KMS-11 (cell line): ENCODE measurements around the gene PCIF1.

Experiments used
- H2AFZ ChIP-seq: fragments of 200-600 bp; sonication (generic); 2 replicates; pipeline ENCODE4 v1.6.1; 2016; ENCODE audit warnings: antibody characterized with exemption, mixed run types, low read depth
- H3K27ac ChIP-seq: fragments of 200-600 bp; sonication (generic); 2 replicates; pipeline ENCODE4 v1.6.1; 2016; ENCODE audit warnings: mild to moderate bottlenecking, mixed run types
- H3K27me3 ChIP-seq: fragments of 200-600 bp; sonication (generic); 2 replicates; pipeline ENCODE4 v1.6.1; 2017; ENCODE audit warnings: mild to moderate bottlenecking, low read depth, mixed run types, moderate library complexity; ENCODE audit not compliant: insufficient read depth
- H3K36me3 ChIP-seq: fragments of 200-600 bp; sonication (generic); 2 replicates; pipeline ENCODE4 v1.6.1; 2017; ENCODE audit warnings: mild to moderate bottlenecking, mixed run types; ENCODE audit not compliant: insufficient read depth
- H3K4me1 ChIP-seq: fragments of 200-600 bp; sonication (generic); 2 replicates; pipeline ENCODE4 v1.6.1; 2016; ENCODE audit warnings: mild to moderate bottlenecking, low read depth, mixed run types; ENCODE audit not compliant: poor library complexity, severe bottlenecking
- H3K4me2 ChIP-seq: fragments of 200-600 bp; sonication (generic); 2 replicates; pipeline ENCODE4 v1.7.0; 2016; ENCODE audit warnings: mild to moderate bottlenecking, mixed run types
- H3K4me3 ChIP-seq: fragments of 200-600 bp; sonication (generic); IDR thresholded peaks from 2 replicates; pipeline ENCODE4 v1.6.1; 2017; ENCODE audit warnings: low read depth, low read length, mixed read lengths; ENCODE audit not compliant: insufficient read depth
- H3K79me2 ChIP-seq: fragments of 200-600 bp; sonication (generic); 2 replicates; pipeline ENCODE4 v1.6.1; 2016; ENCODE audit warnings: low read depth, mixed run types; ENCODE audit not compliant: insufficient read depth
- H3K9ac ChIP-seq: fragments of 200-600 bp; sonication (generic); 2 replicates; pipeline ENCODE4 v1.6.1; 2016; ENCODE audit warnings: mild to moderate bottlenecking, mixed run types
- H4K20me1 ChIP-seq: fragments of 200-600 bp; sonication (generic); 2 replicates; pipeline ENCODE4 v1.6.1; 2016; ENCODE audit warnings: mild to moderate bottlenecking, mixed run types; ENCODE audit not compliant: insufficient read depth
- TF ChIP-seq, protein P1 (sequence below): fragments of 200-600 bp; sonication (generic); conservative IDR thresholded peaks from 2 replicates; pipeline ENCODE4 v1.6.1; 2017; ENCODE audit warnings: low read depth, mild to moderate bottlenecking, antibody characterized with exemption, low read length, moderate library complexity, mixed read lengths

The PCIF1 gene

DNA sequence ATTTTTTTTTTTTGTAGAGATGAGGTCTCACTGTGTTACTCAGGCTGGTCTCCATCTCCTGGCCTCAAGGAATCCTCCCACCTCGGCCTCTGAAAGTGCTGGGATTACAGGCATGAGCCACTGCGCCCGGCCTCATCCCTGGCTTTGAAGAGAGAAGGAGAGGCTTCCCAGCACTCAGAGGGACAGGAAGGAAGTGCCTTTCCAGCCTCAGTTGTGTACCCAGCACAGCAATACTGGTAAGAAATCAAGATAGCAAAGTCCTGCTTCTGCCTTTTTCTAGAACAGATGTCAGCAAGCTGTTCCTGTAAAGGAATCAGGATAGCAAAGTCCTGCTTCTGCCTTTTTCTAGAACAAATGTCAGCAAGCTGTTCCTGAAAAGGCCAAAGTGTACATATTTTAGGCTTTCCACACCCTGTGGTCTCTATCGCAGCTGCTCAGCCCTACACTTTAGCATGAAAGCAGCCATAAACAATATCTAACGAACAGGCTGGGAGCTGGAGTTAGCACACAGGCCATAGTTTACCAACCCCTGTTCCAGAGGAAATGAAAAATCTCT lies 16.2 kb upstream of the PCIF1 start:
- H3K27ac ChIP-seq, result no peak overlapping the region
- H2AFZ ChIP-seq, result no peak overlapping the region

GRCh38 chr20:45918779-45919537 lies 15.5 kb upstream of the PCIF1 start:
- Histone ChIP-seq H3K27me3 (no peaks in the 10 kb centered on the region), H3K4me1 (peaks cover 4% of the 10 kb centered on the region), H3K4me2 (no peak overlapping the region), H2AFZ (no peak overlapping the region), H3K9ac (no peak overlapping the region), H4K20me1 (no peaks in the 10 kb centered on the region), H3K4me3 (no peak overlapping the region), H3K79me2 (no peaks in the 10 kb centered on the region), H3K27ac (no peak overlapping the region), H3K36me3 (no peaks in the 10 kb centered on the region)
- TF ChIP-seq, protein P1, sequence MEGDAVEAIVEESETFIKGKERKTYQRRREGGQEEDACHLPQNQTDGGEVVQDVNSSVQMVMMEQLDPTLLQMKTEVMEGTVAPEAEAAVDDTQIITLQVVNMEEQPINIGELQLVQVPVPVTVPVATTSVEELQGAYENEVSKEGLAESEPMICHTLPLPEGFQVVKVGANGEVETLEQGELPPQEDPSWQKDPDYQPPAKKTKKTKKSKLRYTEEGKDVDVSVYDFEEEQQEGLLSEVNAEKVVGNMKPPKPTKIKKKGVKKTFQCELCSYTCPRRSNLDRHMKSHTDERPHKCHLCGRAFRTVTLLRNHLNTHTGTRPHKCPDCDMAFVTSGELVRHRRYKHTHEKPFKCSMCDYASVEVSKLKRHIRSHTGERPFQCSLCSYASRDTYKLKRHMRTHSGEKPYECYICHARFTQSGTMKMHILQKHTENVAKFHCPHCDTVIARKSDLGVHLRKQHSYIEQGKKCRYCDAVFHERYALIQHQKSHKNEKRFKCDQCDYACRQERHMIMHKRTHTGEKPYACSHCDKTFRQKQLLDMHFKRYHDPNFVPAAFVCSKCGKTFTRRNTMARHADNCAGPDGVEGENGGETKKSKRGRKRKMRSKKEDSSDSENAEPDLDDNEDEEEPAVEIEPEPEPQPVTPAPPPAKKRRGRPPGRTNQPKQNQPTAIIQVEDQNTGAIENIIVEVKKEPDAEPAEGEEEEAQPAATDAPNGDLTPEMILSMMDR, result no peak

More for the DNA sequence above, 16.2 kb upstream of the PCIF1 start:
- Histone ChIP-seq H3K4me2 (no peak overlapping the region), H3K79me2 (no peaks in the 10 kb centered on the region), H4K20me1 (no peaks in the 10 kb centered on the region), H3K27me3 (no peaks in the 10 kb centered on the region), H3K4me3 (no peak overlapping the region), H3K4me1 (no peaks in the 10 kb centered on the region), H3K36me3 (no peaks in the 10 kb centered on the region), H3K9ac (no peak overlapping the region)
- TF ChIP-seq, protein P1, result no peak

DNA sequence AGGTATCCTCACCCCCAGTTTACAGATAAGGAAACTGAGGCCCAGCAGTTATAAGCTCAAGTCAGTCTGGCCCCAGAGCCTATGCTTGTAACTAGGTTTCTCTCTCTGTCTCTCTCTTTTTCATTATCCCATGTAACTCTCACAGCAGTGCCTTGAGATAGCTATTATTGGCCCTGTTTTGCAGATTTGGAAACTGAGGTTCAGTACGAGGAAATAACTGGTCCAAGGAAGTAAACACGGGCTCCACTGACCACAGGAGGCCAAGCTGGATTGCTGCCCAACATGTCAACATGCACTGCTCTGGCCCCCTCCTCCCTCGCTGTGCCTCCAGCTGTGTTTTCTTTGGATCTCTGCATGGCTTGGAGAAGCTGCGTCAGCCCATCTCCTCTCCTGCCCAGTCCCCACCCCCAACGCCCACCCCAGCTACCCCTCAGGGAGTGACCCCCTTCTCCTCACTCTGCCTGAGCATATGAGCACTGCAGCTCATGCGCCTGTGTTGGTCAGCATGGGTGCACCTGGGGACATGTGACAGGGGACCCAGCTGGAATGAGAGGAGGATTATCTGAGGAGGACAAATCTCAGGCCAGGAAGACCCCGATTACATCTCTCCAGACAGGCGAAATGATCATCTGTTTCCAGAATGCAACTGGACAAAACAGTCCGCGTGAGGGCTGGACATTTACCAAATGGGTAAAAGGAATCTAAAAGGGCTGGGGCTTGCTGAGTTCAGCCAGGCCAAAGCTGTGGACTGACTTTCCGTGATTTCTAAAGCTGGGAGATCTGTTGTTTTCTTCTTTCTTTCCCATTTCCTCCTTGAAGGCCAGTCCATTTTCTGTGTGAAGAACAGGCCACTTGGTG lies 14.7 kb upstream of the PCIF1 start:
- Histone ChIP-seq H4K20me1 (no peaks in the 10 kb centered on the region), H3K79me2 (no peaks in the 10 kb centered on the region), H3K36me3 (no peaks in the 10 kb centered on the region), H3K27ac (no peak overlapping the region), H3K4me1 (peaks cover 13% of the 10 kb centered on the region), H3K4me3 (no peak overlapping the region), H3K27me3 (no peaks in the 10 kb centered on the region), H3K4me2 (no peak overlapping the region), H2AFZ (no peak overlapping the region), H3K9ac (no peak overlapping the region)
- TF ChIP-seq, protein P1, result no peak

DNA sequence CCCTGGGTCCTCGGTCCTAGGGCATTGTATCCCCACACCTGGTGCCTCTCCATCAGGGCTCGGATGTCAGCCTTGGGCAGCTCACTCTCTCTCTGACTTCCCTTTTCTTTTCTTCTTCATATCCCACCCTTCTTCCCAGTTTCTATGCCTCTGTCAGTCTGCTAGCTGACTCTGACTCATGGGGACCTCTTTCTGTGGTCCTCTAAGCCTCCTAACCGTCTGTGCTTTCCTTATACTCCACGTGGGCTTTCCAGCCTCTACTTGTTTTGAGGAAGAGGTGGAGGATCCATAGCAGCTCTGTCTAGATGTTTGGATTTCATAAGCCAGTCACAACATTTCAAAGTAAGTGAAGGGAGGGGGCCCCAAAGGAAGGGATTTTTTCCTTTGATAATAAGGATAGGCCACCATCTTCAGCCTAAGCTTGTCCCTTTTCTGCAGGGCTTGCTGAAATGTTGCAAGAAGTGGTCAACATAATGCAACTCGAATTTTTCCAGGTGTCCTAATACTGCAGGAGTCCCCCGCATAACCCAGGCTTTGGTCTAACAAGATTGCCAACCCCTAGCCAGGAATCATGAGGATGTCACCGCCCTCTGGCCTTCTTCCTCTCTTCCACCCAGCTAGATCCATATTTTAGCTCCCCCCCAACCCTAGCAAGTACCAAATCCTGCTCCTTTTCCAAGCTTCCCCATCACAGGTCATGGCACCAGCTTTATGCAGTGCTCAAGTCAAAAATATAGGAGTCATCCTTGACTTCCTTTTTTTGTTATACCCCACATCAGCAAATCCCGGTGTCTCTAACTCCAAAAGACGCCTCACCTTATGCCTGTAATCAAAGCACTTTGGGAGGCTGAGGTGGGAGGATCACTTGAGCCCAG lies 13.8 kb upstream of the PCIF1 start:
- TF ChIP-seq, protein P1, result no peak
- Histone ChIP-seq H3K4me2 (no peak overlapping the region), H4K20me1 (no peaks in the 10 kb centered on the region), H3K27ac (no peak overlapping the region), H3K9ac (no peak overlapping the region), H2AFZ (no peak overlapping the region), H3K4me3 (no peak overlapping the region), H3K36me3 (no peaks in the 10 kb centered on the region), H3K27me3 (no peaks in the 10 kb centered on the region), H3K4me1 (peaks cover 20% of the 10 kb centered on the region), H3K79me2 (no peaks in the 10 kb centered on the region)
